AG04449 (cell line): ENCODE results near the gene BCAR1.

Source experiments
- CTCF ChIA-PET: fragments of 350-600 bp; formaldehyde crosslinking; extraction: SDS; loops from one replicate; lab custom pipeline; 2021; ENCODE audit warnings: antibody characterized with exemption; lab: Yijun Ruan, JAX
- POLR2A ChIA-PET: fragments of 400-600, 350-600 bp; formaldehyde crosslinking; extraction: SDS; loops from one replicate; lab custom pipeline; 2020; ENCODE audit warnings: antibody characterized with exemption, inconsistent platforms; lab: Yijun Ruan, JAX
- DNase-seq: peaks from one replicate; pipeline ENCODE4 v3.0.0-alpha.2; 2010; ENCODE audit warnings: low read depth, low spot score
- H3K4me3 ChIP-seq: 2 replicates; pipeline ENCODE4 v1.5.1; 2011; ENCODE audit warnings: low read depth, mild to moderate bottlenecking, control low read depth, low read length
- CTCF ChIP-seq: IDR thresholded peaks from one replicate; pipeline ENCODE4 v1.5.1; 2011; ENCODE audit warnings: mild to moderate bottlenecking, moderate library complexity, low read length, control low read depth, inconsistent platforms; ENCODE audit not compliant: insufficient read depth; ENCODE audit errors: missing control alignments

BCAR1 gene

GRCh38 chr16:75235721-75236193 lies 15.7 kb downstream of the BCAR1 start:
- DNase-seq = no peak
- H3K4me3 ChIP-seq = no peak overlapping the region
- no peak for TF ChIP-seq CTCF
- POLR2A ChIA-PET = no interaction called here
- CTCF ChIA-PET = interaction anchor here (1.1 to 11.6 kb wide), 6 partner anchors 11 to 167 kb away, joined by 3 to 221 read pairs (median 33); no protein-coding TSS in a partner anchor

- DNase-seq = no peak
- ChIA-PET CTCF (interaction anchor here (0.9 to 11.6 kb wide), 20 partner anchors 9 to 176 kb away, joined by 3 to 221 read pairs (median 6); no protein-coding TSS in a partner anchor), POLR2A (interaction anchor here (0.6 to 1.1 kb wide), 2 partner anchors 10 to 15 kb away, joined by 3 to 4 read pairs; no protein-coding TSS in a partner anchor)
- no peak for TF ChIP-seq CTCF
- no peak overlapping the region for H3K4me3 ChIP-seq
Observed at GRCh38 chr16:75234856-75235696, 16.3 kb downstream of the BCAR1 start.

- CTCF ChIA-PET = interaction anchor here (0.7 to 11.6 kb wide), 38 partner anchors 9 to 320 kb away, joined by 3 to 221 read pairs (median 5); partner anchors contain the start of genes CFDP1, CTRB1 and TMEM170A
Observed at GRCh38 chr16:75233611-75233938, 17.8 kb downstream of the BCAR1 start.

GRCh38 chr16:75231570-75231969 lies 19.9 kb downstream of the BCAR1 start:
- ChIA-PET CTCF (interaction anchor here (3.4 to 11.6 kb wide), 4 partner anchors 13 to 171 kb away, joined by 29 to 221 read pairs (median 100); no protein-coding TSS in a partner anchor), POLR2A (no interaction called here)
- H3K4me3 ChIP-seq = no peak overlapping the region
- no peak for DNase-seq
- TF ChIP-seq CTCF = no peak

More at GRCh38 chr16:75233611-75233938, 17.8 kb downstream of the BCAR1 start:
- DNase-seq = no peak
- no peak for TF ChIP-seq CTCF
- POLR2A ChIA-PET = interaction anchor here (0.9 to 1.1 kb wide), 3 partner anchors 12 to 25 kb away, joined by 3 to 9 read pairs (median 4); no protein-coding TSS in a partner anchor
- no peak overlapping the region for H3K4me3 ChIP-seq

- ChIA-PET POLR2A (no interaction called here), CTCF (interaction anchor here (0.7 to 11.6 kb wide), 4 partner anchors 13 to 172 kb away, joined by 3 to 221 read pairs (median 72); no protein-coding TSS in a partner anchor)
- DNase-seq = no peak
- TF ChIP-seq CTCF = no peak
- H3K4me3 ChIP-seq = no peak overlapping the region
Observed at GRCh38 chr16:75230471-75231110, 20.8 kb downstream of the BCAR1 start.
